H1 (cell line): ENCODE results near the gene SAMD14. TPM values are rescaled to one million over a fixed set of nuclear protein-coding genes. Genes with fewer than 3 reads are reported as not detected.

Experiments used
- CTCF ChIA-PET: fragments of 300-600 bp; sonication (Branson Sonifier 250); formaldehyde crosslinking; loops from one replicate; lab custom pipeline; 2021; ENCODE audit not compliant: partially characterized antibody; lab: Charles Lee
- POLR2A ChIA-PET: fragments of 300-600 bp; sonication (Branson Sonifier 250); formaldehyde crosslinking; loops from one replicate; lab custom pipeline; 2021; ENCODE audit warnings: inconsistent platforms; ENCODE audit not compliant: partially characterized antibody; lab: Charles Lee
- DNase-seq, 2 experiments: peaks; one replicate each; pipeline versions ENCODE4 v3.0.0 to v3.0.0-alpha.2; 2010 to 2022; ENCODE audit warnings: low spot score in 2 of 2, low read depth in 1 of 2, mixed read lengths in 1 of 2
- FAIRE-seq: peaks from 2 replicates; lab custom pipeline; 2011; peaks lifted over from hg19 to GRCh38; lab: Jason Lieb, UNC
- H2AFZ ChIP-seq: 2 replicates; pipeline ENCODE4 v1.8.1; 2012; ENCODE audit warnings: low read length, inconsistent platforms
- H2AK5ac ChIP-seq: 2 replicates; pipeline ENCODE4 v1.6.1; 2013; ENCODE audit warnings: low read depth, low read length
- H2BK120ac ChIP-seq: replicated peaks from 2 replicates; pipeline ENCODE3; 2013; ENCODE audit warnings: low read depth, low read length, inconsistent platforms
- H2BK12ac ChIP-seq: 2 replicates; pipeline ENCODE4 v1.6.1; 2013; ENCODE audit warnings: low read depth, low read length
- H2BK15ac ChIP-seq: 2 replicates; pipeline ENCODE4 v1.6.1; 2013; ENCODE audit warnings: low read length
- H2BK20ac ChIP-seq: 2 replicates; pipeline ENCODE4 v1.6.1; 2013; ENCODE audit warnings: low read length
- H2BK5ac ChIP-seq: 2 replicates; pipeline ENCODE4 v1.6.1; 2013; ENCODE audit warnings: low read depth, low read length
- H3K14ac ChIP-seq: 2 replicates; pipeline ENCODE4 v1.6.1; 2013; ENCODE audit warnings: inconsistent platforms; ENCODE audit not compliant: insufficient read length
- H3K18ac ChIP-seq: 2 replicates; pipeline ENCODE4 v1.6.1; 2013; ENCODE audit warnings: low read length; ENCODE audit errors: extremely low read depth
- H3K23ac ChIP-seq: 2 replicates; pipeline ENCODE4 v1.6.1; 2013; ENCODE audit warnings: inconsistent platforms; ENCODE audit not compliant: insufficient read length
- H3K23me2 ChIP-seq: 2 replicates; pipeline ENCODE4 v1.6.1; 2013; ENCODE audit warnings: low read depth, low read length
- H3K27ac ChIP-seq: 2 replicates; pipeline ENCODE4 v1.6.1; 2011; ENCODE audit warnings: low read depth, low read length, inconsistent platforms
- H3K27me3 ChIP-seq, 4 experiments: replicated peaks in 1 of 4; 1 replicate in 1 of 4; 2 replicates in 3 of 4; pipeline versions ENCODE4 v1.6.1 to v1.8.1; 2011 to 2013; ENCODE audit warnings: low read length in 3 of 4, mild to moderate bottlenecking in 3 of 4, inconsistent platforms in 2 of 4, mixed read lengths in 2 of 4, moderate library complexity in 1 of 4; ENCODE audit not compliant: control insufficient read depth in 3 of 4, insufficient read depth in 3 of 4; ENCODE audit errors: extremely low read depth in 1 of 4
- H3K36me3 ChIP-seq, 4 experiments: 2 replicates each; pipeline versions ENCODE4 v1.6.1 to v1.8.1; 2011 to 2013; ENCODE audit warnings: mild to moderate bottlenecking in 4 of 4, low read length in 3 of 4, moderate library complexity in 2 of 4, control low read depth in 1 of 4, inconsistent platforms in 1 of 4; ENCODE audit not compliant: insufficient read depth in 4 of 4, control insufficient read depth in 2 of 4
- H3K4ac ChIP-seq: replicated peaks from 2 replicates; pipeline ENCODE3; 2013; ENCODE audit warnings: low read length, low read depth, mixed read lengths, inconsistent platforms; ENCODE audit not compliant: insufficient read length
- H3K4me1 ChIP-seq, 4 experiments: replicated peaks in 1 of 4; 1 replicate in 1 of 4; 2 replicates in 3 of 4; pipeline versions ENCODE4 v1.6.1 to v1.8.1; 2011 to 2013; ENCODE audit warnings: low read length in 3 of 4, inconsistent platforms in 2 of 4, mixed read lengths in 1 of 4; ENCODE audit not compliant: insufficient read depth in 4 of 4, control insufficient read depth in 3 of 4
- H3K4me2 ChIP-seq, 2 experiments: 2 replicates each; pipeline versions ENCODE4 v1.6.1 to v1.8.1; 2011 to 2013; ENCODE audit warnings: low read depth in 2 of 2, low read length in 2 of 2, control low read depth in 1 of 2, inconsistent platforms in 1 of 2, mild to moderate bottlenecking in 1 of 2; ENCODE audit not compliant: insufficient read depth in 1 of 2
- H3K4me3 ChIP-seq, 4 experiments: fragments of 200-600, 300-600 bp in 1 of 4; sonication (generic), shearing (Covaris generic), sonication (Bioruptor Twin) in 1 of 4; 2 replicates each; pipeline versions ENCODE4 v1.5.1 to v1.8.1; 2011 to 2016; ENCODE audit warnings: low read length in 4 of 4, low read depth in 3 of 4, control low read depth in 2 of 4, inconsistent platforms in 2 of 4, mild to moderate bottlenecking in 2 of 4, mixed read lengths in 1 of 4, moderate library complexity in 1 of 4; ENCODE audit not compliant: insufficient read depth in 2 of 4; ENCODE audit errors: extremely low read depth in 1 of 4
- H3K56ac ChIP-seq: replicated peaks from 2 replicates; pipeline ENCODE3; 2013; ENCODE audit warnings: low read depth, mild to moderate bottlenecking, mixed read lengths, low read length, inconsistent platforms; ENCODE audit not compliant: insufficient read length
- H3K79me1 ChIP-seq: 2 replicates; pipeline ENCODE4 v1.6.1; 2013; ENCODE audit warnings: low read depth, low read length, control low read depth
- H3K79me2 ChIP-seq, 2 experiments: 2 replicates each; pipeline versions ENCODE4 v1.6.1 to v1.8.1; 2012 to 2013; ENCODE audit warnings: low read length in 2 of 2, mild to moderate bottlenecking in 2 of 2, inconsistent platforms in 1 of 2; ENCODE audit not compliant: insufficient read depth in 2 of 2, control insufficient read depth in 1 of 2
- H3K9ac ChIP-seq, 4 experiments: replicated peaks in 1 of 4; 1 replicate in 1 of 4; 2 replicates in 3 of 4; pipeline versions ENCODE4 v1.6.1 to v1.8.1; 2011 to 2013; ENCODE audit warnings: low read depth in 3 of 4, low read length in 3 of 4, control low read depth in 2 of 4, mild to moderate bottlenecking in 2 of 4, moderate library complexity in 2 of 4, inconsistent platforms in 1 of 4; ENCODE audit errors: extremely low read depth in 1 of 4
- H3K9me3 ChIP-seq, 2 experiments: 2 replicates each; pipeline versions ENCODE4 v1.6.1 to v1.8.1; 2012 to 2013; ENCODE audit warnings: mild to moderate bottlenecking in 2 of 2, moderate library complexity in 2 of 2, control low read depth in 1 of 2, inconsistent platforms in 1 of 2, low read depth in 1 of 2, low read length in 1 of 2, mixed read lengths in 1 of 2; ENCODE audit not compliant: insufficient read depth in 2 of 2
- H4K20me1 ChIP-seq, 2 experiments: replicated peaks in 1 of 2; 2 replicates each; pipeline versions ENCODE3 to v1.8.1; 2011 to 2013; ENCODE audit warnings: inconsistent platforms in 2 of 2, low read length in 2 of 2, mild to moderate bottlenecking in 1 of 2; ENCODE audit not compliant: insufficient read depth in 2 of 2, control insufficient read depth in 1 of 2
- H4K5ac ChIP-seq: 2 replicates; pipeline ENCODE4 v1.6.1; 2013; ENCODE audit warnings: low read length, low read depth, mixed read lengths, inconsistent platforms; ENCODE audit not compliant: insufficient read length
- H4K8ac ChIP-seq: 2 replicates; pipeline ENCODE4 v1.8.0; 2013; ENCODE audit warnings: mild to moderate bottlenecking, moderate library complexity, low read length, inconsistent platforms; ENCODE audit not compliant: insufficient read depth; ENCODE audit errors: extremely low read depth
- H4K91ac ChIP-seq: replicated peaks from 2 replicates; pipeline ENCODE3; 2013; ENCODE audit warnings: low read length, mixed read lengths, inconsistent platforms; ENCODE audit not compliant: insufficient read length
- ATF3 ChIP-seq: IDR thresholded peaks from 2 replicates; pipeline ENCODE4 v1.6.1; 2011; ENCODE audit warnings: low read depth, mild to moderate bottlenecking, low read length; ENCODE audit not compliant: insufficient read depth
- CREB1 ChIP-seq: IDR thresholded peaks from 2 replicates; pipeline ENCODE4 v1.6.1; 2012; ENCODE audit warnings: inconsistent platforms
- YY1 ChIP-seq: IDR thresholded peaks from 2 replicates; pipeline ENCODE4 v1.6.1; 2011; ENCODE audit warnings: low read depth, mild to moderate bottlenecking, low read length
- WGBS, 2 experiments: shearing (Covaris generic) in 1 of 2; methylation state at CpG; one replicate each; pipeline versions ENCODE4 v1.1.6 to v1.1.7; 2013 to 2015; ENCODE audit warnings: low lambda C conversion rate in 2 of 2, mixed read lengths in 2 of 2, inconsistent platforms in 1 of 2, low coverage in 1 of 2, missing lambda C conversion rate in 1 of 2; ENCODE audit not compliant: insufficient replicate concordance in 2 of 2, insufficient coverage in 1 of 2, insufficient read length in 1 of 2; ENCODE audit errors: extremely low coverage in 1 of 2, missing lambda C conversion rate in 1 of 2; 5-methylcytosine and 5-hydroxymethylcytosine counted together
- polyA plus RNA-seq, 7 experiments: library from polyadenylated mRNA; depleted of rRNA in 3 of 7; stranded (reverse) in 5 of 7; unstranded in 2 of 7; fragments of >200 nt in 5 of 7; fragments of 200-250 nt in 2 of 7; gene quantifications; 1 replicate in 5 of 7; 2 replicates in 1 of 7; 4 replicates in 1 of 7; pipeline versions ENCODE4 v1.2.1 to v1.2.3, GENCODE V29; 2011 to 2013; ENCODE audit warnings: missing spikeins in 2 of 7, mixed read lengths in 2 of 7
- total RNA-seq: library from RNA; stranded (reverse); fragmentation: NEBNext Ultra II Directional; extraction: Animal tissue kit (Norgen Biotek cat#: 25700); gene quantifications from 2 replicates; pipeline ENCODE4 v1.2.1, GENCODE V29; 2021

SAMD14 gene
- total and polyA plus RNA-seq, 2 of the 8 experiments (the other 6 are each of a cell fraction or from before 2014, with no cell fraction given): 5.7 to 5.8 TPM

- Histone ChIP-seq H4K8ac (no peak overlapping the region), H2BK5ac (no peak overlapping the region), H2AFZ (no peak overlapping the region), H2BK15ac (no peak overlapping the region), H3K4me3 (peak overlapping the region; percentile 57 to 65 (median 62)), H3K23ac (no peak overlapping the region), H3K23me2 (peaks cover 30% of the 10 kb centered on the region), H3K4me2 (peak overlapping the region; percentile 87 to 88), H4K91ac (no peak overlapping the region), H3K9me3 (no peaks in the 10 kb centered on the region), H3K4ac (no peak overlapping the region), H3K56ac (no peak overlapping the region), H3K27me3 (peaks cover 2 to 17% (median 15%) of the 10 kb centered on the region in 4 experiments; a peak in 6 of 7 replicates), H4K5ac (no peak overlapping the region), H3K27ac (no peak overlapping the region), H3K18ac (no peak overlapping the region; the same call in 1 of the 2 replicates), H2BK20ac (no peak overlapping the region), H3K4me1 (peaks cover 0 to 34% (median 16%) of the 10 kb centered on the region in 4 experiments; a peak in 6 of 7 replicates), H3K79me1 (peaks cover 8% of the 10 kb centered on the region), H2BK120ac (no peak overlapping the region), H3K79me2 (no peaks in the 10 kb centered on the region; a peak in 1 of 4 replicates), H4K20me1 (peaks cover 5 to 16% of the 10 kb centered on the region in 2 experiments), H3K9ac (no peak overlapping the region), H2BK12ac (no peak overlapping the region), H3K14ac (no peak overlapping the region), H3K36me3 (peaks cover 0 to 6% (median 0%) of the 10 kb centered on the region in 4 experiments; a peak in 1 of 8 replicates), H2AK5ac (no peak overlapping the region)
- FAIRE-seq (no peak), DNase-seq (no peak)
- 6% methylated on average over 10 of the region's 30 CpGs; no CpG with 5 or more reads in 1 of the 2 experiments for WGBS, 2 experiments
- TF ChIP-seq ATF3: no peak
- TF ChIP-seq CREB1: no peak
- 0 out of 2 replicates have a peak, but pooled peaks have one; percentile 8 for TF ChIP-seq YY1
- ChIA-PET CTCF (interaction anchor here (0.5 to 21.5 kb wide), 5 partner anchors 12 to 203 kb away, joined by 3 to 299 read pairs (median 49); partner anchors contain the start of genes SAMD14 and SGCA), POLR2A (interaction anchor here (1.3 to 2.6 kb wide), 4 partner anchors 18 to 34 kb away, joined by 3 to 9 read pairs (median 5); no protein-coding TSS in a partner anchor)
These were observed 19.1 kb upstream of the SAMD14 start for GRCh38 chr17:50149091-50149416.
